PC-9 (cell line): ENCODE data around the gene SLC38A2.

Experiments used
- EZH2 ChIP-seq: fragments of 200-600 bp; sonication (generic); IDR thresholded peaks from 2 replicates; pipeline ENCODE4 v1.8.0; 2017; ENCODE audit warnings: antibody characterized with exemption, low read depth
- TF ChIP-seq, protein P1 (sequence below): fragments of 200-600 bp; sonication (generic); conservative IDR thresholded peaks from 2 replicates; pipeline ENCODE4 v1.6.1; 2017; ENCODE audit warnings: mixed run types, antibody characterized with exemption, mild to moderate bottlenecking, moderate library complexity

DNA sequence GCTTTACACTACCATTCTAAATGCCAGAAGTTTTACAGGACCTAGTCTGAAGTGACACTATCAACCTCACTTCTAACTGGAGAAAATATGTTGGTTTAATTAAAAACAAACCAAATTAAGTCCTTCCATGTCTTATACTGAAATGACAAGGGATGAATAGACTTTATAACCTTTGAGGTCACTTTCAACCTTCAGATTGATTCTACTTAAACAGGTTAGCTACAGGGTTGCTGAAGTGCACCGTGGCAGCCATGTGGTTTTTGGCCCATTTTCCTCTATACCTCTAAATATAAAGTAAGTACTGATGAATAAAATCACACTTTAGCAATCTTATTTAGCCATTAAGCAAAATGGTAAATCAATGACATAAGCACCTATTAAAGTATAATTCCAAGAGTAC, 3.9 kb downstream of the SLC38A2 start:
- TF ChIP-seq, protein P1, sequence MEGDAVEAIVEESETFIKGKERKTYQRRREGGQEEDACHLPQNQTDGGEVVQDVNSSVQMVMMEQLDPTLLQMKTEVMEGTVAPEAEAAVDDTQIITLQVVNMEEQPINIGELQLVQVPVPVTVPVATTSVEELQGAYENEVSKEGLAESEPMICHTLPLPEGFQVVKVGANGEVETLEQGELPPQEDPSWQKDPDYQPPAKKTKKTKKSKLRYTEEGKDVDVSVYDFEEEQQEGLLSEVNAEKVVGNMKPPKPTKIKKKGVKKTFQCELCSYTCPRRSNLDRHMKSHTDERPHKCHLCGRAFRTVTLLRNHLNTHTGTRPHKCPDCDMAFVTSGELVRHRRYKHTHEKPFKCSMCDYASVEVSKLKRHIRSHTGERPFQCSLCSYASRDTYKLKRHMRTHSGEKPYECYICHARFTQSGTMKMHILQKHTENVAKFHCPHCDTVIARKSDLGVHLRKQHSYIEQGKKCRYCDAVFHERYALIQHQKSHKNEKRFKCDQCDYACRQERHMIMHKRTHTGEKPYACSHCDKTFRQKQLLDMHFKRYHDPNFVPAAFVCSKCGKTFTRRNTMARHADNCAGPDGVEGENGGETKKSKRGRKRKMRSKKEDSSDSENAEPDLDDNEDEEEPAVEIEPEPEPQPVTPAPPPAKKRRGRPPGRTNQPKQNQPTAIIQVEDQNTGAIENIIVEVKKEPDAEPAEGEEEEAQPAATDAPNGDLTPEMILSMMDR: no peak
- no peak for TF ChIP-seq EZH2
